Upper lobe of left lung (tissue), 6 donors: ENCODE measurements around the gene HSPG2. TPM values are rescaled to one million over a fixed set of nuclear protein-coding genes. Genes with fewer than 3 reads are reported as not detected.

Experiments
- ATAC-seq, 2 donors: fragments of 200-7000 bp; cut with Tn5 transposase; one replicate each; pipeline ENCODE4 v1.9.1; 2022; ENCODE audit warnings: mild to moderate bottlenecking in 2 of 2, moderate library complexity in 2 of 2; ENCODE audit not compliant: low FRiP score in 2 of 2
- DNase-seq, 2 donors: peaks; one replicate each; pipeline ENCODE4 v3.0.0-alpha.2; 2019 to 2020
- H3K27ac ChIP-seq, 4 donors: fragments of 200-600 bp; sonication (generic); one replicate each; pipeline ENCODE4 v1.5.1; 2016 to 2019
- H3K27me3 ChIP-seq, 4 donors: fragments of 200-600 bp; sonication (generic); one replicate each; pipeline ENCODE4 v1.5.1; 2017 to 2019
- H3K36me3 ChIP-seq, 4 donors: fragments of 200-600 bp; sonication (generic); one replicate each; pipeline ENCODE4 v1.5.1; 2016 to 2019
- H3K4me1 ChIP-seq, 4 donors: fragments of 200-600 bp; sonication (generic); one replicate each; pipeline ENCODE4 v1.5.1; 2018 to 2019
- H3K4me3 ChIP-seq, 4 donors: fragments of 200-600 bp; sonication (generic); one replicate each; pipeline ENCODE4 v1.5.1; 2017 to 2019; ENCODE audit warnings: mild to moderate bottlenecking in 2 of 4, moderate library complexity in 1 of 4
- H3K9me3 ChIP-seq, 4 donors: fragments of 200-600 bp; sonication (generic); one replicate each; pipeline ENCODE4 v1.5.1; 2018 to 2019
- CTCF ChIP-seq, 6 experiments: fragments of 450-650 bp in 4 of 6; fragments of 200-600 bp in 2 of 6; sonication (generic) in 2 of 6; IDR thresholded peaks; one replicate each; pipeline ENCODE4 v1.5.1; 2016 to 2019; ENCODE audit warnings: antibody characterized with exemption in 6 of 6
- EP300 ChIP-seq, 4 donors: sonication (generic); formaldehyde crosslinking; IDR thresholded peaks; one replicate each; pipeline ENCODE4 v1.5.1; 2017; ENCODE audit warnings: antibody characterized with exemption in 4 of 4, control low read depth in 2 of 4
- POLR2A ChIP-seq, 4 donors: fragments of 450-650 bp; IDR thresholded peaks; one replicate each; pipeline ENCODE4 v1.5.1; 2016 to 2017; ENCODE audit warnings: antibody characterized with exemption in 4 of 4, mild to moderate bottlenecking in 2 of 4
- POLR2AphosphoS5 ChIP-seq, 2 donors: sonication (generic); formaldehyde crosslinking; IDR thresholded peaks; one replicate each; pipeline ENCODE4 v1.5.1; 2017; ENCODE audit warnings: antibody characterized with exemption in 2 of 2
- WGBS, 2 donors: methylation state at CpG; one replicate each; pipeline ENCODE4 v1.1.5; 2017 to 2018; 5-methylcytosine and 5-hydroxymethylcytosine counted together
- total RNA-seq, 6 donors: library from RNA; depleted of rRNA in 4 of 6; stranded (reverse); fragments of >200 nt in 4 of 6; gene quantifications; one replicate each; pipeline versions ENCODE4 v1.1.0 to v1.2.1, GENCODE V29; 2016 to 2021
- donor health status: DM: no; HTN: no; CAD: no; lungs with moderate emphysema.
- donor health status: DM: no; HTN: yes; CAD: no; lungs with severe emphysema.

Gene HSPG2
- total RNA-seq, 6 donors from 2014 or later = 104 to 433 (median 227) TPM

GRCh38 chr1:21783679-21784603 is 153.2 kb downstream of the HSPG2 start:
- Histone ChIP-seq H3K4me3 (peak overlapping the region in 3 of 4 donors; percentile 72 to 97 (median 83)), H3K4me1 (peaks cover 16 to 39% (median 25%) of the 10 kb centered on the region in 4 donors), H3K27ac (peak overlapping the region; percentile 98 to 100 (median 99)), H3K9me3 (no peaks in the 10 kb centered on the region), H3K27me3 (no peaks in the 10 kb centered on the region), H3K36me3 (no peaks in the 10 kb centered on the region)
- DNase-seq (peak; percentile 32 to 91), ATAC-seq (no peak)
- no peak for TF ChIP-seq POLR2AphosphoS5 (IDR thresholded peaks at IDR 0.05)
- no peak for TF ChIP-seq POLR2A (IDR thresholded peaks at IDR 0.05)
- TF ChIP-seq CTCF (IDR thresholded peaks at IDR 0.05) = no peak
- no peak for TF ChIP-seq EP300 (IDR thresholded peaks at IDR 0.05)
- 57 to 60% methylated on average over 29 to 31 of the region's 32 CpGs for WGBS, 2 donors

GRCh38 chr1:21782868-21783678 is 154.0 kb downstream of the HSPG2 start, which contains the start of gene USP48:
USP48 (minus strand) TSS chr1:21783149; CDS start chr1:21782957, 192 bp downstream.
- TF ChIP-seq CTCF (IDR thresholded peaks at IDR 0.05) (peak in 2 of 6 experiments; percentile 11 to 14), POLR2AphosphoS5 (IDR thresholded peaks at IDR 0.05) (peak; percentile 97 to 99), POLR2A (IDR thresholded peaks at IDR 0.05) (peak; percentile 80 to 99 (median 94)), EP300 (IDR thresholded peaks at IDR 0.05) (peak in 1 of 4 donors; percentile 64)
- no peaks in the 10 kb centered on the region for H3K9me3 ChIP-seq
- 0 to 1% methylated on average over 7 to 37 of the region's 82 CpGs for WGBS, 2 donors
- H3K36me3 ChIP-seq = no peaks in the 10 kb centered on the region
- H3K27ac ChIP-seq = peak within 1 kb of the TSS; percentile 98 to 100 (median 99)
- ATAC-seq (peak; percentile 98), DNase-seq (peak; percentile 98 to 99)
- no peaks in the 10 kb centered on the region for H3K27me3 ChIP-seq
- peaks cover 16 to 41% (median 25%) of the 10 kb centered on the region in 4 donors for H3K4me1 ChIP-seq
- H3K4me3 ChIP-seq = peak within 1 kb of the TSS; percentile 59 to 97 (median 78)

- H3K4me1 ChIP-seq = peaks cover 16 to 43% (median 25%) of the 10 kb centered on the region in 4 donors
- H3K4me3 ChIP-seq = peak overlapping the region; percentile 59 to 97 (median 78)
- H3K27me3 ChIP-seq = no peaks in the 10 kb centered on the region
- ATAC-seq (peak; percentile 41 to 55), DNase-seq (peak in 1 of 2 donors; percentile 77)
- TF ChIP-seq POLR2A (IDR thresholded peaks at IDR 0.05) = no peak
- no peak for TF ChIP-seq POLR2AphosphoS5 (IDR thresholded peaks at IDR 0.05)
- peak in 1 of 6 experiments; percentile 18 for TF ChIP-seq CTCF (IDR thresholded peaks at IDR 0.05)
- no peaks in the 10 kb centered on the region for H3K36me3 ChIP-seq
- no peaks in the 10 kb centered on the region for H3K9me3 ChIP-seq
- peak overlapping the region; percentile 98 to 100 (median 99) for H3K27ac ChIP-seq
- 1% methylated on average over 15 to 21 of the region's 37 CpGs for WGBS, 2 donors
These were observed 154.7 kb downstream of the HSPG2 start for GRCh38 chr1:21782349-21782867.

GRCh38 chr1:21781815-21782348 is 155.2 kb downstream of the HSPG2 start:
- no peak for DNase-seq
- Histone ChIP-seq H3K9me3 (no peaks in the 10 kb centered on the region), H3K27me3 (no peaks in the 10 kb centered on the region), H3K4me1 (peaks cover 16 to 48% (median 25%) of the 10 kb centered on the region in 4 donors), H3K27ac (peak overlapping the region; percentile 98 to 100 (median 99)), H3K4me3 (peak overlapping the region; percentile 59 to 97 (median 78)), H3K36me3 (no peaks in the 10 kb centered on the region)
- no peak for ATAC-seq
- WGBS, 2 donors = 1% methylated on average over 17 of the region's 17 CpGs
- TF ChIP-seq CTCF (IDR thresholded peaks at IDR 0.05) (no peak), POLR2AphosphoS5 (IDR thresholded peaks at IDR 0.05) (no peak), POLR2A (IDR thresholded peaks at IDR 0.05) (no peak), EP300 (IDR thresholded peaks at IDR 0.05) (no peak)
